Measurements from ENCODE around the gene B4GALT2.

- TF ChIP-seq, protein P1, sequence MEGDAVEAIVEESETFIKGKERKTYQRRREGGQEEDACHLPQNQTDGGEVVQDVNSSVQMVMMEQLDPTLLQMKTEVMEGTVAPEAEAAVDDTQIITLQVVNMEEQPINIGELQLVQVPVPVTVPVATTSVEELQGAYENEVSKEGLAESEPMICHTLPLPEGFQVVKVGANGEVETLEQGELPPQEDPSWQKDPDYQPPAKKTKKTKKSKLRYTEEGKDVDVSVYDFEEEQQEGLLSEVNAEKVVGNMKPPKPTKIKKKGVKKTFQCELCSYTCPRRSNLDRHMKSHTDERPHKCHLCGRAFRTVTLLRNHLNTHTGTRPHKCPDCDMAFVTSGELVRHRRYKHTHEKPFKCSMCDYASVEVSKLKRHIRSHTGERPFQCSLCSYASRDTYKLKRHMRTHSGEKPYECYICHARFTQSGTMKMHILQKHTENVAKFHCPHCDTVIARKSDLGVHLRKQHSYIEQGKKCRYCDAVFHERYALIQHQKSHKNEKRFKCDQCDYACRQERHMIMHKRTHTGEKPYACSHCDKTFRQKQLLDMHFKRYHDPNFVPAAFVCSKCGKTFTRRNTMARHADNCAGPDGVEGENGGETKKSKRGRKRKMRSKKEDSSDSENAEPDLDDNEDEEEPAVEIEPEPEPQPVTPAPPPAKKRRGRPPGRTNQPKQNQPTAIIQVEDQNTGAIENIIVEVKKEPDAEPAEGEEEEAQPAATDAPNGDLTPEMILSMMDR (conservative IDR thresholded peaks at IDR 0.05; ENCODE audit: low read length) = no peak
- TF ChIP-seq EZH2phosphoT487 (IDR thresholded peaks at IDR 0.05; ENCODE audit: borderline replicate concordance, low read depth, low read length) = no peak
Observed at GRCh38 chr1:43935711-43936427, 43.1 kb upstream of the B4GALT2 start.
